IPS-20b (cell line): ENCODE data around the gene DGKI.

Experiments used
- H3K27ac ChIP-seq: one replicate; pipeline ENCODE4 v1.5.1; 2013; ENCODE audit warnings: low read length
- H3K27me3 ChIP-seq: 2 replicates; pipeline ENCODE4 v1.6.1; 2013; ENCODE audit warnings: mild to moderate bottlenecking, low read length, inconsistent platforms; ENCODE audit not compliant: insufficient read depth
- H3K36me3 ChIP-seq: 2 replicates; pipeline ENCODE4 v1.6.1; 2013; ENCODE audit warnings: low read depth, mild to moderate bottlenecking, inconsistent platforms, low read length, moderate library complexity; ENCODE audit not compliant: insufficient read depth
- H3K4me1 ChIP-seq: 2 replicates; pipeline ENCODE4 v1.6.1; 2013; ENCODE audit warnings: mild to moderate bottlenecking, control low read depth, inconsistent platforms, low read length, moderate library complexity; ENCODE audit not compliant: insufficient read depth
- H3K4me3 ChIP-seq: 2 replicates; pipeline ENCODE4 v1.5.1; 2013; ENCODE audit warnings: mild to moderate bottlenecking, low read length, inconsistent platforms
- H3K9ac ChIP-seq: 2 replicates; pipeline ENCODE4 v1.6.1; 2013; ENCODE audit warnings: low read depth, mild to moderate bottlenecking, inconsistent platforms, low read length, moderate library complexity
- H3K9me3 ChIP-seq: 2 replicates; pipeline ENCODE4 v1.6.1; 2013; ENCODE audit warnings: mild to moderate bottlenecking, low read depth, low read length, inconsistent platforms; ENCODE audit not compliant: insufficient read depth

DGKI gene

DNA sequence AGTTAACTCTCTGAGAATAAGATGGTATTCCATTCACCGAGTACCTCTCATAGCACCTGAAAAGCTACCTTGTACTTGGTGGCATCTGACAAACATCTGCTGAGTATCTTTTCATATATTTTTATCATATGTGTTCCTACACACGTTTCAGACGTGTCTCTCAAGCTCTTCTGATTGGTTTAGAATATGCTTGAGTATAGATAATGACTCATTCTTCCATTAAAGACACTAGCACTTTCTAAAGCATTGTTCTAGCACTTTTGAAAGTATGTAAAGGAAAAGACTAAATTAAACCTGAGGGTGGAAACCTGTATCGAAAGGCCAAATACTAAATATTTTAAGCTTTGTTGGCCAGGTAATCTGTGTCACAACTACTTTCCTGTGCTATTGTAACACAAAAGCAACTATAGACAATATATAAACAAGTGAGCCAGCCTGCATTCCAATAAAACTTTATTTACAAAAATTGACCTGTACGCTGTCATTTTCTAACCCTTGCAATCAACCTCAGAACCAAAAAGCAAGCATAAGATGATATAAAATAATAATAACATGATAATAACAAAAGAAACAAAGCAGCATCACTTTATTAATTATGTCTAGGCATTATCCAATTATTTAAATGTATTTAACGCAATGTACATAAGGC is 95.3 kb downstream of the DGKI start:
- H3K36me3 ChIP-seq = no peaks in the 10 kb centered on the region
- peaks cover 51% of the 10 kb centered on the region for H3K4me1 ChIP-seq
- no peaks in the 10 kb centered on the region for H3K27me3 ChIP-seq
- no peak overlapping the region for H3K9ac ChIP-seq
- H3K4me3 ChIP-seq = no peak overlapping the region
- H3K9me3 ChIP-seq = no peaks in the 10 kb centered on the region
- H3K27ac ChIP-seq = no peak overlapping the region

- no peaks in the 10 kb centered on the region for H3K27me3 ChIP-seq
- peak overlapping the region; percentile 3 for H3K27ac ChIP-seq
- H3K4me1 ChIP-seq = peaks cover 31% of the 10 kb centered on the region; the same call in 1 of the 2 replicates
- H3K36me3 ChIP-seq = no peaks in the 10 kb centered on the region
- H3K9me3 ChIP-seq = peaks cover 6% of the 10 kb centered on the region; the same call in 1 of the 2 replicates
- H3K9ac ChIP-seq = peak overlapping the region; percentile 1
- H3K4me3 ChIP-seq = peak overlapping the region; percentile 9; the same call in 1 of the 2 replicates
These were observed 99.3 kb downstream of the DGKI start for GRCh38 chr7:137747359-137748031.

GRCh38 chr7:137743021-137743420 is 103.8 kb downstream of the DGKI start:
- Histone ChIP-seq H3K36me3 (no peaks in the 10 kb centered on the region), H3K4me1 (peaks cover 19% of the 10 kb centered on the region; the same call in 1 of the 2 replicates), H3K4me3 (no peak overlapping the region), H3K9ac (no peak overlapping the region), H3K27ac (no peak overlapping the region), H3K27me3 (no peaks in the 10 kb centered on the region), H3K9me3 (peaks cover 6% of the 10 kb centered on the region; the same call in 1 of the 2 replicates)

DNA sequence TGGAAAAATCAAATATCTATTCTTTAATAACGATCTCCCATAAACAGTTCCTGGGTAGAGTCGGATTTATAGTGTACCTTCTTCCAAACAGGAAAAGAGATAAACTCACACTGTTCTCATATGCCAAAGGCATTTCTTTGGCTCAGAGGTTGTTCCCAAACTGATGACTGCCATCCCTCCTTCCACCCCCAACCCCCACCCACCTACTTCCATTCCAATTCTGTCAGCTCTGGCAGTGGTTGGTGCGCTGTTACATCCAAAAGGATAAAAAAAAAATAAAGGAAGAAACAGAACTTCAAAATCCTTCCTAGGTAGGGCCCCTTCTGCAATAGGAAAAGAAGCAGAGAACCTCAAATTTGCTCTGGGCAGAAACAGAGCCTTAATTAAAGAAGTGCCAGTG is 104.7 kb downstream of the DGKI start:
- Histone ChIP-seq H3K27ac (no peak overlapping the region), H3K9me3 (peaks cover 6% of the 10 kb centered on the region; the same call in 1 of the 2 replicates), H3K9ac (no peak overlapping the region), H3K27me3 (no peaks in the 10 kb centered on the region), H3K4me3 (no peak overlapping the region), H3K4me1 (peaks cover 11% of the 10 kb centered on the region; the same call in 1 of the 2 replicates), H3K36me3 (no peaks in the 10 kb centered on the region)

DNA sequence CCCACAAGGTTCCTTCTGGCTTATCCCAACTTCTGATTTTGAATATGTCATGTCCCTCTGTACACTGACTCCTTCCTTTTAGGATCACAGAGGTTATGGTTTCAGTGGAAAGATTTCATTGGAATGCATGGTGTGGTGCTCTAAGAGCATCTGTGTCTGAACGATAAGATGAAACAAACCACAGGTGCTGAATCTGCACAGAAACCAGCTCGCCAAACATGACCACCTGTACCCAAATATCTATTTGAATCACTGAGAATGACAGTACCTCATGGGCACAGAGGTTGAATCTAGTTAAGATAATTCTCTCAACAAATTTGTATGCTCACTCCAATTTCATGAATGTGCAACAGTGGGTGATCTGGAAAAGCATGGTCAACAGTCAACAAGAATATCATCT is 105.3 kb downstream of the DGKI start:
- H3K9ac ChIP-seq = no peak overlapping the region
- H3K4me1 ChIP-seq = 0 out of 2 replicates have a peak, but pooled peaks cover 4% of the 10 kb centered on the region
- no peaks in the 10 kb centered on the region for H3K36me3 ChIP-seq
- H3K9me3 ChIP-seq = peaks cover 6% of the 10 kb centered on the region; the same call in 1 of the 2 replicates
- no peak overlapping the region for H3K4me3 ChIP-seq
- H3K27me3 ChIP-seq = no peaks in the 10 kb centered on the region
- H3K27ac ChIP-seq = no peak overlapping the region

GRCh38 chr7:137734221-137734620 is 112.6 kb downstream of the DGKI start:
- no peak overlapping the region for H3K9ac ChIP-seq
- H3K27ac ChIP-seq = no peak overlapping the region
- no peaks in the 10 kb centered on the region for H3K27me3 ChIP-seq
- H3K36me3 ChIP-seq = no peaks in the 10 kb centered on the region
- no peak overlapping the region for H3K4me3 ChIP-seq
- H3K4me1 ChIP-seq = no peaks in the 10 kb centered on the region
- no peaks in the 10 kb centered on the region for H3K9me3 ChIP-seq

DNA sequence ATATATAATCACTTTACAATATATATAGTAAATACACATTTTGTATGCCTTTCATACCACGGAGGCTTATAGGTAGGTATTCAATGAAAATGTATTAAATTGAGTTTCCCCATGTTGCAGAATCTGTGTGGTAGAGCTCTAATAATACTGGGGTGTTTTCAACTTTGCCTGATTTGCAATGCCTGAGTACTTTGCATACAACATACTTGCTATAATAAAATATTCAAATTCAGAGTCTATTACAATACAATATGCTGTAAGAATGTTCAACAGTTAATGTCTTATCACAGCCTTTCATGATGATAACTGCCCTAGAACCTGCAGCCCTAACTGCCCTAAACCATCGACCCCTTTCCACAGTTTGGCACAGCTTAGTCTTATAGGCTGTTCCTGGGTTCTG is 114.6 kb downstream of the DGKI start:
- Histone ChIP-seq H3K4me3 (no peak overlapping the region), H3K27ac (no peak overlapping the region), H3K9me3 (no peaks in the 10 kb centered on the region), H3K36me3 (no peaks in the 10 kb centered on the region), H3K9ac (no peak overlapping the region), H3K4me1 (no peaks in the 10 kb centered on the region), H3K27me3 (no peaks in the 10 kb centered on the region)

- Histone ChIP-seq H3K27ac (no peak overlapping the region), H3K27me3 (no peaks in the 10 kb centered on the region), H3K4me3 (no peak overlapping the region), H3K9me3 (no peaks in the 10 kb centered on the region), H3K4me1 (no peaks in the 10 kb centered on the region), H3K36me3 (no peaks in the 10 kb centered on the region), H3K9ac (no peak overlapping the region)
These were observed 115.3 kb downstream of the DGKI start for GRCh38 chr7:137731436-137731835.

GRCh38 chr7:137728426-137728825 is 118.3 kb downstream of the DGKI start:
- peaks cover 4% of the 10 kb centered on the region; the same call in 1 of the 2 replicates for H3K4me1 ChIP-seq
- H3K27ac ChIP-seq = no peak overlapping the region
- H3K9ac ChIP-seq = no peak overlapping the region
- no peaks in the 10 kb centered on the region for H3K9me3 ChIP-seq
- H3K27me3 ChIP-seq = no peaks in the 10 kb centered on the region
- no peak overlapping the region for H3K4me3 ChIP-seq
- no peaks in the 10 kb centered on the region for H3K36me3 ChIP-seq

GRCh38 chr7:137727413-137727812 is 119.4 kb downstream of the DGKI start:
- Histone ChIP-seq H3K4me3 (no peak overlapping the region), H3K9ac (no peak overlapping the region), H3K4me1 (peaks cover 4% of the 10 kb centered on the region; the same call in 1 of the 2 replicates), H3K9me3 (no peaks in the 10 kb centered on the region), H3K36me3 (no peaks in the 10 kb centered on the region), H3K27me3 (no peaks in the 10 kb centered on the region), H3K27ac (no peak overlapping the region)

GRCh38 chr7:137718355-137718754 is 128.4 kb downstream of the DGKI start:
- Histone ChIP-seq H3K4me3 (no peak overlapping the region; the same call in 1 of the 2 replicates), H3K36me3 (no peaks in the 10 kb centered on the region), H3K27ac (no peak overlapping the region), H3K9ac (no peak overlapping the region), H3K27me3 (no peaks in the 10 kb centered on the region; the same call in 1 of the 2 replicates), H3K9me3 (no peaks in the 10 kb centered on the region), H3K4me1 (peaks cover 24% of the 10 kb centered on the region)

DNA sequence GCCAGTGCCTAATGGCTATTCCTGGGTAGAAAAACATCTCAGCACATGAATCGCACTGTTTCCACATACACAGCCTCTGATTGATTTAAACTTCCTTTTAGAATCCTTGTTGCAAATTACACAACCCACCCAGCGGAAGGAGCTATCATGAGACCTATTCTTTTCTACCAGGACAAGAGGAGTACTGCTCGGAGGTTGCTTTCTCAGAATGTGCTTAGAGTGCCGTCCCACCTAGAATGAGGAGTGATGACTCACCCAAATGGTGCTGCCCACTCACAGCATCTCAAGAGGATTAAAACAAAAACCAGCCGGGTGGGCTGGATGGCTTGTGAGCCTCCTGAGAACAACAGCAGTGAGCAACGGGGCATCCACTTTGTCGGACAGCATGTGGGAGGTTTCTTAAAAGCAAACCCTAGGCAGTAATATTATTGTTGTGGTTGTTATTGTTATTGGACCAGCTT is 128.9 kb downstream of the DGKI start:
- H3K4me1 ChIP-seq = peaks cover 24% of the 10 kb centered on the region
- H3K4me3 ChIP-seq = peak overlapping the region; percentile 29; the same call in 1 of the 2 replicates
- no peaks in the 10 kb centered on the region for H3K9me3 ChIP-seq
- H3K27ac ChIP-seq = no peak overlapping the region
- H3K27me3 ChIP-seq = no peaks in the 10 kb centered on the region; the same call in 1 of the 2 replicates
- H3K36me3 ChIP-seq = no peaks in the 10 kb centered on the region
- no peak overlapping the region for H3K9ac ChIP-seq
